GM19467 (cell line): Measurements from ENCODE around the gene ARGLU1.
A peak's percentile ranks its signal among the peaks of the same experiment; 100 is the strongest.

Source experiments
- ATAC-seq: cut with Tn5 transposase; IDR thresholded peaks from one replicate; pipeline ENCODE4 v1.9.1; 2021; ENCODE audit warnings: mild to moderate bottlenecking, moderate library complexity; ENCODE audit not compliant: unreplicated experiment

Gene ARGLU1

DNA sequence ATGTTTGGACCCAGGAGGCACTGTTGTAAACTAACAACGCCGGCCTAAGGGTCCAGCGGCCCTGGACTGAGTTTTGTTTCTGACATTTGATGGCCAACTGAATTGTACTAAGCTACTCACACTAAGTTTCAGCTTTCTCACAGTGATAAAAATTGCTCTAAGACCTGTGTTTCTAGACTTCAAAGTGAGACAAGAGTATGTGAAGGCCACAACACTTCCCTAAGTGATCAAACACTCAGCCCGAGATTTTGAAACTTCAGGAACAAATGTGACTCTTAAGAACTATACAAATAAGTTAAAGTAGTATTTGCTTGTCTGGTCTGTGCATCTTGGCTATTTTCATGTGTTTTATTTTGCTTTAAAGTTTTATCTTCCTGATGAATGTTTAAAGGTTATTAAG is 62.6 kb downstream of the ARGLU1 start:
- ATAC-seq: no peak

DNA sequence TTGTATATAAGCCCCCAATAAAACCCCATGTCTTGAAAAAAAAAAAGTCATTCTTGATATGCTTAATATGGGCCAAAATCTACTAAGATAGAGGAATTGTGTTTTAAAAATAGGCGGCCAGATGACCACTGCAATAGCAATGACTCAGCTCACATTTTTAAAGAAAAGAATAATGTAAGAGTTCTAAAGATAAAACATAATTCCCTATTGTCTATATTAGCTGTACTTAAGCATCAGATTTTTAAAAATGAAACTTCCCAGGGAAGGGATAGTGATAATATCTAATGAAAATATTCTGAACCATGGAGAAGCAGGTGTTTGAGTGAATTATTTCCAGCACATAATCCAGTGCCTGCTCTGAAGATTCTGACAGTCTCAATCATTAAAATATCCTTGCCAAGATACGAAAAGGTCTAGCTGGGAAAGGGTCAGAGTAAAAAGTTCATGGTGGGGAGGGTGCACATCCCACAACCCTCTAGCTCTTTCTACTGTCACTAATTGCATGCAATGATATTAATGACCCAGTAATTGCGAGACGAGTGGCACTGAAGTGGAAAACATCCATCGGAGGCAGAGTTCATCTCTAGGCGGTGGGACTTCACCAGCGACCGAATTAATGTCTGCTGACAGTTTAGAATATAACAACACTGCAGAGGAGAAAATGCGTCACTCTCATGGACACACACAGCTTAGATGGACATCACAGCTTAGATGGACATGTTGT is 64.0 kb downstream of the ARGLU1 start:
- no peak for ATAC-seq

DNA sequence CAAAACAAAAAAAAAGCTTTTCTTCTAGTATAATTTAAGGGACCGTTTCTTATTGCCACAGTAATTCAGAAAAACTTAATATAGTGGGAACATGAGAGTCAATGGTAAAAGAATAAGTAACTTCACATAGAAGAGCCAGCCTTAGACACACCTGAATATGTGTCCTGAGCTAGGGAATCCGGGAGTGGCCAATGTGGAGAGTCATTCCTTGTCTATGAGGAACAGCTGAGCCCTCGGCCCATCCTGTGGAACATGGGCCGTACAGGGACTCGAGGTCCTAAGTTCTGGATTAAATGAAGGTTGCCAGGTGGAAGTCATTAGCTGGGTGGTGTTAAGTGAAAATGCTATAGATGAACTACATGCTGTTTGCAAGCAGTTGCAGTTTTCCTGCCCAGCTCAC is 64.7 kb downstream of the ARGLU1 start:
- no peak for ATAC-seq

DNA sequence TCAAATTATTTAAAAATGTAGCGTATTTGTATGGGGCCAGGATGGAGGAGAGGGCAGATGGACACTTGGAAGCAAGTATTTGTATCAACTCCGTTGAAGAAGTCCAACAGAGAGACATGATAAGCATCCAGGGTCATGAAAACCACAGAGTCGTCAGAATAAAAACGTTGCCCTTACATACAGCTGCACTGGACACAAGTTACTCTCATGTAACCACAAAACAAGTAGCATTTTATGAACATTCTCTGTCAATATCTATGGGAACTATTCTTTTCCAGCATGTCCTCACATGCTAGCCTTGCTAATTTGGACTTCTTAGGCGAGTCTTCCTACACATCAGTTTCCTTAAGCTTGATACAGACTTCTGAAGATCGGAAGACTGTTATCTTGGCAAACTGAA is 67.5 kb downstream of the ARGLU1 start:
- no peak for ATAC-seq

DNA sequence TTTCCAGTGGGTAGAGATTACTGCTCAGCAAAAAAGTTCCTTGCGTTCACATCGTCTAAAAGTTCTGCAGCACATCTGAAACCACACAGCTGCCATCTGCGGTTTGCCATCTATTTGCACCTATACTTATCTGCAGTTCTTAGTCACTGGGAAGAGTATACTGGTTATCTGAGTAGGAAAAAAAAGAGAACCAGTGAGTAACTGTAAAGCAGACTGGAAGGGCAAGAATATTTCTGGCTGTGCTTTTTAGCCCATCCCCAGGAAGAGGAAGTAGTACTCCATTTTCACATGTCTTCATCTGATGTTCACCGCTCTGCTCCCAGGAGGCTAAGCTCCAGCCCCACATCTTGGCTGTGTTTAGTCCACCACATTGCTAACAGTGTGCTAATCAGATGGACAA is 68.0 kb downstream of the ARGLU1 start:
- ATAC-seq: peak; percentile 39

DNA sequence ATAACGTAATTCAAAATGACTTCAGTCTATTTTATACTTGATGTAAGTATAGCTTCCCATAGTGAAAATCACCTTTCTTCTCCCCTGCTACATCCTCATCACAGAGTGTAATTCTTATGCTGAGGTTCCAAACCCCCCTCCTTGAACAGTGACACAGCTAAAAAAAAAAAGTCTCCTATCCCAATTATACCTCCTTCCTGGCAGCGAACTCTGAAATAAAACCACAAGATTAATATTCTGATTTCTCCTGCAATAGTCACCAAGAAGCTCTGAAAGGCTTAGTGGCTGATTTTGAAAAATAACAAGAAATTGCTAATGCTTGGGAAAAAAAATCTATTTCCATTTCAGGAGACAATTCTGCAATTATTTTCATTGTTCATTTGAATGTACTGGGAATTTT is 68.8 kb downstream of the ARGLU1 start:
- no peak for ATAC-seq

DNA sequence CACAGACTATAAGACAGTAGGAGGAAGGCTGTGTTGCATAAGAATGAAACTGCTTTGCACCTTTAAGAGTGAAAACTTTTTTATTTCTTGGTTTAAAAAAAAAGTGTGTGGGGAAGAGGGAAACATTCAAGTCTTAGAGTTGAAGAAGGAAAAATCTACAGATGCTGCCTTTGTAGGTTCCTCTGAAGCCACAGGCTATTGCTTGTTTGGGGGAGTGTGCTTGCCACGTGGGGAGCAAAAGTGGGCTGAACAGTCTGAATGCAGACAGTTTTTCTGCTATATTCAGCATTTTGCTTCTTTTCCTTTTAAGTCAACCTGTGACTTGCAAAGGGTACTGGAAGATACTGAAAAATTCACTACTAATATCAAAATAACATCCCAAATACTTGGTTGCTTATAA is 69.4 kb downstream of the ARGLU1 start:
- no peak for ATAC-seq

DNA sequence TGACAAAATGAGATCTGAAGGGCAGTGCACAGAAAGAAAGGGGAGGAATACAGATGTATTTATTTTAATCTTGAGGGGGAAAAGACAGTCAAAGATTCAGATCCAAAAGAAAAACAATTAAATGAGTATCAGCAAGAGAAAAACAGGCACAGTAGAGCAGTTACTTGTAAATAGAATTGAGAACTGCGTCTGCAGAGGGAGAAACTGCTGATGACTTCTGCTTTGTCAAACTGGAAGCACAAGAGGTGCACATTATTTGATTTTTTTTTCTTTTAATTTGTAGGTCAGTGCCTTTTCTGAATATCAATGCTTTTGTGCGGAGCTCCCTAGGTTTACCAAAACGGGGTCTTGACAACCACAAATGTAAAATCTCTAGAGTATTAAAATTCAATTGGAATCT is 69.8 kb downstream of the ARGLU1 start:
- no peak for ATAC-seq

DNA sequence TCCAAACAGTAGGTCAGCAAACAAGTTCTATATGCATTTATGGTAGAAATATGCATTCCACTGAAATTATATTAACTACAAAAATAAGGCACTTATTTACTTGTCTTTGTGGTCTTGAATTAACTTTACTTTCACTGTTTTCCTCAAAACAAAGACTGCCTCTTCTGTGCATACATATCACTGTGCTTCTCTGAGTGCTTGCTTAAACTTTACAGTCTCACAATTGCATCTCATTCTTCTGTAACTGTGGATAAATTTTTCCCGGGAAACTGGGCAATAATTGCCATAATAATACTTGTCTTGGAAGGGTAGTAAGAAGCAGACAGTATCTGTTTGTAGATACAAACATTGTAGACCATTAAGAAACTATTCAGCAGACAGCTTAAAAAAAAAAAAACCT is 70.9 kb downstream of the ARGLU1 start:
- ATAC-seq: no peak

DNA sequence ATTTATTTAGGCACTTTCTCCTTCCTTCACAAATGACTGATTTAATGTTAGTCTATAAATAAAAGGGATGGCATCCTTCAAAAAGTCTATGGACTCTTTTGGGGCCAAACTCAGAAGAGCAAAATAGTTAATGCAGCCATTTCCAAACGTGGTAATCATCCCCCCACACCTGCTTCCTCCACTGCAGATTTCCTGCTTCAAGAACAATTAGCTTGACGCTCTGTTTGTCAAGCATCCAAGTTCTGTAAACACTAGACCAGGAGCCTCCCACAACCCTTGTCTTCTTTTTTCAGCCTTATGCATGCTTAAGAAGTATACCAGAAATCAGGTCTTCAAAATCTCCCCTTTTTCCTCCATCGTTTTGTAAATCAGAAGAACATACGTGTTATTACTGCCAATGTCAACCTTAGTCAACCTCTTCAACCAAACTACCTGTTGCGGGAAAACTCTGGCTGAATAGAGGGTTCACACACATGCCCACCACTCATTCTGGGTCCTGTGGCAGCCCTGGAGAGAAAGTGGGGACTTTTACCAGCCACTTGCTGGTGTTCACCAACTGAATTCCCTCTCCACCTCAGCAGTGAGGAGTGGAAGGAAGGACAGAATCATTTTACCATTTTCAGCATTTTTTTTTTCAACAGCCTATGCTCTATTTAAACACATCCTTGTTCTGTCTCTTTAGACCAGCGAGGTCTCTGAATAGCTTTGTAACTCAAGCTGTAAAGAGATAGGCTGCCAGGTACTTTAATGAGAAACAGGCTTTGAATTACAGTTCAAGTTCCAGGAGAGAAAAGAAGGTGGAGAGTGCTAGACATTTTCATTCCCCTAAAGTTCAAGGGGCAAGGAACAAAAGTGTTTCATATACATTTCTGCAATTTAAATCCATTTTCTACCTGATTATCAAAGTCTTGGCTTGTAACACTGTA is 71.6 kb downstream of the ARGLU1 start:
- ATAC-seq: no peak

DNA sequence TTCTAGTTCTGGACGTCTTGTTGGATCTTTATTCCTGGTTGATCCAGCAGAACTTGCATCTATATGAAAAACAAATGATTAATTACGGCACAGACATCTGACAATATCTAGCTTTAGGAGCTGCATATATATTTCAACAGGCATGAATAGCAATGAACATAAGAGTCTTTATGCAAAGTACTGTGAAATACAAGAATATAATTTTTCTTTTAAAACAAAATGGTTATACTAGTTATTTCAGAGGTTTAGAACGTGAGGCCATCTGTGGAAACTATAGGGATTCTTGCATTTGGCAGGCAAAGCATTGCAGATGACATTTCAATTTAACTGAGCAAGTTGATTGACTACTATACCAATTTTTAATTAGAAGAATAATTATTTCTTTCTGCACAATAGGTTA is 73.0 kb downstream of the ARGLU1 start:
- ATAC-seq: no peak

DNA sequence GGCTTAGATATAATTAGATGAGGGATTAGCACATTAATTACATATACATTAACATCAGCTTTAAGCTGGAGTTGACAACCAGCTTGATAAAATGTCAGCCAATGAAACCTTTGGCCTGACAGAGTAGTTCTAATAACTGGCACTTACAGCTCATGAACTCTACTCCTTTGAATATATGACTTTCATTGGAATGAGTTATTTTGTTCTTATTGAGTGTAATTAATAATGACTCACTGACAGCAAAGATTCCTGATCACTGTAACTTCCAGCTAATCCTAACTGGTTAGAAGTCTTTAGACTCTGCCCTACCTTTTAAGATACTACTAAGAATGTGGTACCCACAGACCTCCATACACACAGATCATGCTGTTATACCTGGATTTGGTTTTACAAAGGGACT is 73.4 kb downstream of the ARGLU1 start:
- no peak for ATAC-seq

DNA sequence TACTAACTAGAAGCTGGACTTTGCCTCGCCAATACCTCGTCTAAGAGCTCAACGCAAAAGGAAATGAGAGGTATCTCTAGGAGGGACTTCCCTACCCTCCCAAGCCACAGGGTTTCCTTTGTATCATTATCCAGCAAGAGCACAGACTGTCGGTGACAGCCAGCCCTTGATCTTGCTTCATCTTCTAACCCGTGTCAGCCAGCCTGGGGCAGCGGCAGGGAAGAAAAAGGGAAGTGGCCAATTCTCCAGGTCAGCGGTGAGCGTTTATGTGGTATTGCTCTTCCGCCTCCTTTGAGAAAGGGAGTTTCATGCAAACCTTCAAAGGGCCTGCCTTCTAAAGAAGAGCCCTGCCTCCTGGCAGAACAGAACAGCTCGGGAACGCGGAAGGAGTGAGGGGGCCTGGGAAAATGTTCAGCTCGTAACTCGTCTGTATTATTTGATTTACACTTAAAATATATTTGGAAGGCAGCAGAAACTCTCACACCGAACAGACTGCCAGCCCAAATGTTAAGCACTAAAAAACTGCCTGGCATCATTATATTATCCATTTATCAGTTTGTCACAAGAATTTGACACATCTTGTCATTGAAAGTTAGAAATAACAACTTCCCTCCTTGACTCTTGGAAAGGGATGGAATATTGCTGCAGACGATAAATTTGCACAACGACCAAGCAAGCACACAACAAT is 74.3 kb downstream of the ARGLU1 start:
- peak; percentile 87 for ATAC-seq

DNA sequence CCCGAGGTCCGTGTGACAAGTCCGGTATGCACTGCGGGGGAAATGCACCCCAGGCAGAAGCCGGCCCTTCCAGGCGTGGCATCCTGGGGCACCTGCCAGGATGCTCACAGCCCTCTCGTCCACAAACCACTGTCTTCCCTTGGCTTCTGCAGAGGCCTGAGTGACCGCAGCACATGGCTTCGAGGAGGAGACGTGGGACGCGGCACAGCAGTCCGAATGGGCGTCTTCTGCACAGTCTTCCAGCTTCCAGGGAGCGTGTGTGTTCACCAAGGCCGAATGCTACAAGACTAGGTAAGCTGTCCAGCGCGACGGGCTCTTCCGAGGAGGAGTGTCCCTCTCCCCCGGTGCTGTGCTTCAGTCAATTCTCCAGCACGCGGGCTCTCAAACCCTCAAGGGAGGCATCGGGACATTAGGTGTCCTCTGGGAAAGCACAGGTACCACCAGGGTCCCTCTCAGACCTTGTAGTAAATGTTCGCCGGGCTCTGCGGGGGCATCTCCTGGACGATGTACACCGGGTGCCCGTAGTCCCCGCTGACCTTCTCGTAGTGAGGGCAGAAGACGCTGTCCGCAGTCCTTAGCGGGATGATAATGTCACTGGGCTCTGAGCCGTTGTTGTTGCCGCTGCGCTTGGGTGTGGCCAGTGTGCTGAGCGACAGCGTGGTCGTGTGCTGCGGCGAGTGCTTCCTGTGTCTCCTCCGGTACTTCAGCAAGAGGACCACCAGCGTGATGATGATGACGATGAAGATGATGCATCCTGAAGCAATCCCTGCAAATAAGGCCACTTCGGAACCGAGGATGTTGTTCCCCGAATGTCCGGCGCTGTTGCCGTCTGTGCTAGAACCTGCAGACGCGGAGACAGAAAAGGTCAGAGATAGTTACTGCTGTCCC is 75.1 kb downstream of the ARGLU1 start:
- ATAC-seq: no peak

DNA sequence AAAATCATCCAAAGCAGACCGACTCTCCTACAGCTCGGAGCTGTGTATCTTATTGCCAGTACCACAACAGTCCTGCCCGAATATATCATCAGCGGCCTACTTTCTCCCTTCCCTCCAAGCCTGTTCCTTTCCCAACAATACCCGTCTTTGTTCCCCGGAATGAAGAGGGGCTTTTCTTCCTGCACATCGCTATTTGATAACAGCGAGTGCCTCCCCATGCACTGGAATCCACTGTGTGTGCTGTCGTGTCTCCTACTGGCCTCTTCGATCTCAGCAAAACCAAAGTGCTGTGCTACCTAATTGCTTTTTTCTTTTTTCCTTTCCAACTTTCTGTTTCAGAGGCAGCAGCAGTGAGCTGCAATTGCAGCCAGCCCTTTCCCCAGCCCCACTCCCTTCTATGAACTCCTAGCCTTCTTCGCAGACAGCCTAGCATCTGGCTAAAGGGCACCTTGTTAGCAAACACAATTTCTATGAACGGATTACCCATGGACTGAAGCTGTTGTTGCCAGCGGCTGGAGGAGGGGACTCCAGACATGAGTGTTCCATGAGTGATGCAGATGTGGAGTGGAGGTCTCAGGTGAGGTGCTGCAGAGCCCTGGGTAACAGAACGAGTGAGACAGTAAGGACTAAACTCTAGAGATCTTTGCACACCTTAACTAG is 75.9 kb downstream of the ARGLU1 start:
- ATAC-seq: no peak
